ENCODE data around the gene CISD3. TPM values are rescaled to one million over a fixed set of nuclear protein-coding genes. Genes with fewer than 3 reads are reported as not detected.
"Not testable (repeated sequence)": the region's sequence is repeated elsewhere in the genome, so short reads cannot be mapped to it uniquely, and the experiment has no call there.

CISD3 gene
- total RNA-seq, 1 donor from 2014 or later = 2.0 TPM

DNA sequence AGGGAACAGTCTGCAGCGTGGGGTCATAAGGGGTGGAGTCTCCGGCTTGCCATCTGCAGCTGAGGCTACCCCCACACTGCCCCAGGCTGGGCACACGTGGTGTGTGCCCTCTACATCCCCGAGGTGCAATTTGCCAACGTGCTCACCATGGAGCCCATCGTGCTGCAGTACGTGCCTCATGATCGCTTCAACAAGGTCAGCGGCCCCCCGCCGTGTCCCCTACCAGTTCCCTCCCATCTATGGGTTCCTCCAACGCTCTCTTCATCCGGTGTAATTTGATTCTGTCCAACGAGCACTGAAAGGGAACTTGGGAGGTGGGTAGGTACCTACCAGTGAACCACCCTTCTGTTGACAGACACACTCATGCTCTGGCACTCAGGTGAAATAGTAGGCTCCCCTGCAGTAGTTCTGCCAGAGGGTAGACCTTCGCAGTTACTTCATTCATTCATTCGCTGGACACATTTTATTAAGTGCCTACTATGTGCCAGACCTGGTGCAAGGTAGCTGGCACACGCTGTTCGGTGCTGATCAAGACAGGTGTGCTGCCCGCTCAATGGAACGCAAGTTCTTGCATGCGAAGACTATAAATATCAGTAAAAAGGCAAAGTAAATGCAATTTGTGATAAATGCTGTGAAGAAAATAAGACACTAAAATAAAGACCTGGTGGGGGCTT, 22.3 kb upstream of the CISD3 start:
- no peak for DNase-seq (ENCODE audit: low read depth)

DNA sequence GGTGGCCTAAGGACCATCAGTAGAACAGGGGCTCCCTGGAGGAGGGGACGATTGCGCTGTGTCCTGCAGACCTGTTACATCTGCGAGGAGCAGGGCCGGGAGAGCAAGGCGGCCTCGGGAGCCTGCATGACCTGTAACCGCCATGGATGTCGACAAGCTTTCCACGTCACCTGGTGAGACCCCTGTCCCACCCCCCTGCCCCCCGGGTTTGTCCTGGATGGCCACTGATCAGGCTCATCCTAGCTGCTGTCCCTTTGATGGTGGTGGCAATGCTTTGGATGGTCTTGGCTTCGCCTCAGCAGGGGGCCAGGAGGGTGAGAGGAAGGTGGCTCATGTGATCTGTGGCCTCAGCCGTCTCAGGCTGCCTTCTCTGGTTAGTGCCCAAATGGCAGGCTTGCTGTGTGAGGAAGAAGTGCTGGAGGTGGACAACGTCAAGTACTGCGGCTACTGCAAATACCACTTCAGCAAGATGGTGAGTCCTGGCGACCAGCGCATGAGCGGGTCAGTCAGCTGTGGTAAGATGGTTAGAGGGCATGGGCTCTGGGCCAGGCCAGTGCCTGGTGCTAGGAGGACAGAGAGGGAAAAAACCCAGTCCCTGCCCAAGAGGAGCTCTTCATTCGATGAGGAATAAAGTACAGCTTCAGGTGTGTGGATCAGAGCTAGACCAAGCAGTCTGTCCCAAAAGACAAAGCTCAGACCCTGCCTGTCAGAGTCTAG, 20.9 kb upstream of the CISD3 start:
- DNase-seq (ENCODE audit: low read depth) = no peak

DNA sequence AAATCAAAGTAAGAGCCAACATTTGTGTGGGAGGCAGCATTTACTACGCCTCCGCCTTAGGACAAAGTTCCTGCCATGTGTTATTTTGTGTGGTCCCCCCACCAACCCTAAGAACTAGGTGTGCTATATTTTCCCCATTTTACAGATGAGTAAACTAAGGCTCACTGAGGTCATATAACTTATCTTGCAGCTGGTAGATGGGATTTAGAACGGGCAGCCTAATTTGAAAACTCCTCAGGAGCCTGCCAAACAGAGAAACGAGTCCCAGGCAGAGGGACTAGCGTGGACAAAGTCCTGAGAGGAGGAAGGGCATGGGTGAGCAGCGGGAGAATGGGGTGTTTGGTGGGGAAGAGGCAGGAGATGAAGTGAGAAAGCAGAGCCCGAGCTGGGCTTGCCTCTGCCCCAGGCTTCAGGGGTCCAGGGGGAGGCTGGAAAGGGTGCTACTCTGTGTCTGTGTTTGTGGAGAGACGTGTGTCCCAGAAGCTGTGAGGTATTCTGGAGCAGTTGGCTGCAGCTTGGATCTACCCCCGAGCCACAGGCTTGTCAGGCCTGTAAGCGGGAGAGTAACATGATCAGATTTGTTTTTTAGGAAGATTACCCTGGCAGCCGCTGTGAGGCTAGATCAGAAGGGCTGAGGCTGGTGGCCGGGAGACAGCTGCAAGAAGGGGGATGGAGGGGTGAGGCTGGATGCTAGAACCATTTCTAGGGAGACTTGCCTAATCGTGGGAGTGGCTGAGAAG, 20.1 kb upstream of the CISD3 start:
- no peak for DNase-seq (ENCODE audit: low read depth)

DNA sequence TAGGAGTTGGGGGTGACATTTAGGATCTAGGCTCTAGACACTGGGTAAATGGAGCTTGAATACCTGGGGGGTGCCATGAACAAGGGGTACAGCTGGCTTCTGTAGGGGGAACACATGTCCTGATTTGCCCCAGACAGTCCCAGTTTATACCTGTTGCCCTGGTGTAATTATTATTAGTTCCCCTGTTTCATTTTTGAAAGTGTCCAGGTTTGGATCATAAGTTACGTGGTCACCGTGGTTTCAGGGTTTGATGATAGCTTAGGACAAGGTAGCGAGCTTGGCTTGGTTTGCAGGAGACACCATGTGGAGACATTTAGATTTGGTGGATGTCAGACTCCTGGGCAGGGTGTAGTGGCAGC, 19.6 kb upstream of the CISD3 start:
- no peak for DNase-seq (ENCODE audit: low read depth)

DNA sequence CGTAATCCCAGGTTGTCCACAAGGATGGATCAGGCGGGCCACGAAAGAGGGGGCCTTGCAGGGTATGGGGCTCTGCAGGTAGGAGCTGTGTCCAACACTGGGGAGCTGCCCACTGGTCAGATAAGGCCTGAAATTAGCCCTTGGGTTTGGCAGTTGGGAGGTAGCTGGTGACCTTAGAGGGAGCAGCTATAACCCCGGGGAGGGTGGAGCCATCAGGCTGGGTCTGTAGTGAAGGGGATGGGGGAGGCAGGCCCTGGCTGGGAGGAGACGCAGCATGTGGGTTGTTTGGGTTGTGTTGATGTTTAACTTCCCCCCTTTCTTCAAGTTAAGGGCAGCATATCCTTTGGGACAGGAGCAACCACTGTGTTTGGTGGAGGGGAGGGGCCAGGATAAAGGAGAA, 19.2 kb upstream of the CISD3 start:
- no peak for DNase-seq (ENCODE audit: low read depth)

DNA sequence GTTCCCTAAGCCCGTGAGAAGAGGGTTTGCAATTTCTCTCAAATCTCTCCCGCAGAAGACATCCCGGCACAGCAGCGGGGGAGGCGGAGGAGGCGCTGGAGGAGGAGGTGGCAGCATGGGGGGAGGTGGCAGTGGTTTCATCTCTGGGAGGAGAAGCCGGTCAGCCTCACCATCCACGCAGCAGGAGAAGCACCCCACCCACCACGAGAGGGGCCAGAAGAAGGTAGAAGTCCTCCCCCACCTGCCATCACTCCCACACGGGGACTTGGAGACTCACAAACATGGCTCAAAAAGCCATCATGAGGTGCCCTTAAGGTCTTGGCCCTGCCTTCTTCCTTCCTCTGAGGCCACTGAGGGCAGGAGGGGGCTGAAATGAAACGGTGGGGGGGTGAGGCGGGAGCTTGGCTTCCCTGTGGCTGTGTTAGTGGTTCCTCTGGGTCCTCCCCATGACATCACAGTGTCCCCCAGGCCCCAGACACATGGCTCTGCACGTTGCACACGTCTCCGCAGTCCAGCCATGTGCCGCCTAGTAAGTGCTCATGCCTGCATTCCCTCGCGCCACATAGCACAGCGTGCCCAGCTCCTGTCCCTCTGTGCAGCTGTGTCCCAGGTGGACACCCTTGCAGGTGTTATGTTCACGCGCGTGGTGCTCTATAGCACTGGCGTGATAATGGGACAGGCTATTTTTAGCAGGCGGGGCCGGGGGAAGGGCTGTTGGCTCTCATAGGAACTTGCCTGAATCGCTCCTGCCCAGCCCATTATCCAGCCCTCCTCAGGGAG, 18.2 kb upstream of the CISD3 start:
- DNase-seq (ENCODE audit: low read depth) = no peak

DNA sequence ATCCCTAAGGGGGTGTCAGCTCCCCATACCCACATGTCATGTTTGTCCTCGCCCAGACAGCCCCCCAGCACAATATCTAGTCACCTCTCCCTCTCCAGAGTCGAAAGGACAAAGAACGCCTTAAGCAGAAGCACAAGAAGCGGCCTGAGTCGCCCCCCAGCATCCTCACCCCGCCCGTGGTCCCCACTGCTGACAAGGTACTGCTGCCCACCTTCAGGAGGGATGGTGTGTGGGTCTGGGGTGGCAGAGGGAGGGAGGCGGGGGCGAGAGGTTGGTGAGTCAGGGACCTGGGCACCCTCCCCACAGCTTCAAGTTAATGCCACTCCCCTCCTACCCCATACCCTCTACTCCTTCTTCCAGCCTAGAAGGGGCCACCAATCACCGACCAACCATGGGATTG, 17.5 kb upstream of the CISD3 start:
- no peak for DNase-seq (ENCODE audit: low read depth)

DNA sequence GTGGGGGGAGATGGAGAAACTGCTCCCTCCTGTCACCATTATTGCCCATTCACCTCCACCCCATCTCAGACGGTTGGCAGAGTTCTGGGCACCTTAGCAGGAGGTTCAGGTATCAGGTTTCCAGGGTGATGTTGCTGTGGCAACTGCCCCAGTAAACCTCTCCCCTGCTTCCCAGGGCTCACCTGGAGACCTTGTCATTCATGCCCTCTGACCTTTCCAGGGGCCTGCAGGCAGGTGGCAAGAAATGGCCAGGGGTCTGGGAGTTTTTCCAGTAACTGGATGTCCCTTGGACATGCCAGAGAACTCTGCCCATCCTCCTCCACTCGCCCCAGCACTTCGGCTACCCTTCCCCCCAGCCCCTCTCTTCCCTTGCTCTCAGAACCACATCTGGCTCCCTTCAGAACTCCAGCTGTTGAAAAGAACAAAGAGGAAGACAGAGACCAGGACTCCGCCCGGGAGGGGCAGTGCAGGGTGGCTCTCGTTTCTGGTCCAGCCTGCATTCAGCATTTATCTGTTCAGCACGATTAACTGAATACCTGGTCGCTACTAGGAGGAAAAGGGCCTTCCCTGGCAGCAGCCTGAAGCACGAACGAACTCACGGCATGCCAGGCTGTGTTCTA, 16.6 kb upstream of the CISD3 start:
- no peak for DNase-seq (ENCODE audit: low read depth)

DNA sequence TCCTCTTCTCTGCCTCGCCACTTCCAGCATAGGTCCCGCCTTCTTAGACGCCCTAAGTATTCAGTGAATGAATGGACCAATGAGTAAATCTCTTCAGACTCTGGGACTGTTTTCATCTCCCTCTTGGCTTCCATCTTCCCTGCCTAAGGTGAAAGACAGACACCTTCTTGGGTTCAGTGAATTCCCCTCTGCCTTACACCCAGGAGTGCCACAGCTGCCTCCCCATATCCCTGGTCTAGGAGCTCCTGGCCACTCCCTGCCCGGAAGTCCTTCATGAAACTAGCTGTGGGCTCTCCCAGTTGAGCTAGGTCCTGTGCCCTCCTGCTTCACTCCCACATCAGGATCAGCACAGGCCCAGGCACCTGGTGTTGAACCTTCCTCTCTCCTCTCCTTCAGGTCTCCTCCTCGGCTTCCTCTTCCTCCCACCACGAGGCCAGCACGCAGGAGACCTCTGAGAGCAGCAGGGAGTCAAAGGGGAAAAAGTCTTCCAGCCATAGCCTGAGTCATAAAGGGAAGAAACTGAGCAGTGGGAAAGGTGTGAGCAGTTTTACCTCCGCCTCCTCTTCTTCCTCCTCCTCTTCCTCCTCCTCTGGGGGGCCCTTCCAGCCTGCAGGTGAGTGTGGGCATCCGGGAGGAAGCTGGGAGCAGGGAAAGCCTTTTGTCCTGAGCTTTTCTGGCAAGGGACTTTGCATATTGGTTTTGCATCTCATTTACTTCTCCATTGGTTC, 14.8 kb upstream of the CISD3 start:
- no peak for DNase-seq (ENCODE audit: low read depth)

DNA sequence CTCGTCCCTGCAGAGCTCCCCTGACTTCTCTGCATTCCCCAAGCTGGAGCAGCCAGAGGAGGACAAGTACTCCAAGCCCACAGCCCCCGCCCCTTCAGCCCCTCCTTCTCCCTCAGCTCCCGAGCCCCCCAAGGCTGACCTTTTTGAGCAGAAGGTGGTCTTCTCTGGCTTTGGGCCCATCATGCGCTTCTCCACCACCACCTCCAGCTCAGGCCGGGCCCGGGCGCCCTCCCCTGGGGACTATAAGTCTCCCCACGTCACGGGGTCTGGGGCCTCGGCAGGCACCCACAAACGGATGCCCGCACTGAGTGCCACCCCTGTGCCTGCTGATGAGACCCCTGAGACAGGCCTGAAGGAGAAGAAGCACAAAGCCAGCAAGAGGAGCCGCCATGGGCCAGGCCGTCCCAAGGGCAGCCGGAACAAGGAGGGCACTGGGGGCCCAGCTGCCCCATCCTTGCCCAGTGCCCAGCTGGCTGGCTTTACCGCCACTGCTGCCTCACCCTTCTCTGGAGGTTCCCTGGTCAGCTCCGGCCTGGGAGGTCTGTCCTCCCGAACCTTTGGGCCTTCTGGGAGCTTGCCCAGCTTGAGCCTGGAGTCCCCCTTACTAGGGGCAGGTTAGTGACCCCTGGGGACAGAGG, 13.7 kb upstream of the CISD3 start:
- no peak for DNase-seq (ENCODE audit: low read depth)

DNA sequence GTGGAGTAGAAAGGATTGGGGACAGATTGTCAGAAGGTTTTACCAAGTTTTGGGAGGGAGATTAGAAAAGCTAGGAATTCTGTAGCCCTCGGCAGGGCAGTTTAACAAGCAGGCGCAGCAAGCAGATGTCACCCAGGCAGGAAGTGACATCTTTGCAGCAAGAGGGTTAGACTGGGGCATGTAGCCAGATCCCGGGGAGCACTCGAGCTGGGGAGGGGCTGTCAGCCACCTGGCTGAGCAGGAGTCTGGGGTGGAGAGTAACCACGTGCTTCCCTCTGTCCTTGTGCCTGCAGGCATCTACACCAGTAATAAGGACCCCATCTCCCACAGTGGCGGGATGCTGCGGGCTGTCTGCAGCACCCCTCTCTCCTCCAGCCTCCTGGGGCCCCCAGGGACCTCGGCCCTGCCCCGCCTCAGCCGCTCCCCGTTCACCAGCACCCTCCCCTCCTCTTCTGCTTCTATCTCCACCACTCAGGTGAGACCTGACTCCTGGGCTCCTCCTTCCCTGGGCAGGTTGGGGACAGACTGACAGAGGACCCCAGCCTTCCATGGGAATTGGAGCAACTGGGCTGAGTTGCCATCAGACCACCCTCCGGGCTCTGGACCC, 12.9 kb upstream of the CISD3 start:
- no peak for DNase-seq (ENCODE audit: low read depth)

DNA sequence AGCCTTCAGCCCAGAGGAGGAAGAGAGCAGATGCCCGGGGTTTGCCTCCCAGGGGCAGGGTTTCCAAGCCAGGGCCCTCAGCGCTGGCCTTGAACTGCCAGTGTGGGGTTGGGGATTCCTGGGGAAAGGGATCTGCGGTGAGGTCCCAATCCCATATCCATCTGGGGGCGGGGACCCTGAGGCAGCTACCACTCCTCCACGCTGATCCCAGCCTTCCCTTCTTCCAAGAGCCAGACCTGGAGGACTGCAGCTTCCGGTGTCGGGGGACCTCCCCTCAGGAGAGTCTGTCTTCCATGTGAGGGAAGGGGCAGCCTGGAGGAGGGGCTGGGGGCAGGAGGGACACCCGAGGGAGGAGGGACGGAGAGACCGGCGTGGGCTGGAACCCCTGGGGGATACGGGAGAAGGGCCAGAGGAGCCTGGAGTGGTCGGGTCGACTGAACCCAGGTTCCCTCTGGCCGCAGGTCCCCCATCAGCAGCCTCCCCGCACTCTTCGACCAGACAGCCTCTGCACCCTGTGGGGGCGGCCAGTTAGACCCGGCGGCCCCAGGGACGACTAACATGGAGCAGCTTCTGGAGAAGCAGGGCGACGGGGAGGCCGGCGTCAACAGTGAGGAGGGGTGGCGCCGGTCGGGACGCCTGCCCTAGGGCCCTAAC, 10.7 kb upstream of the CISD3 start:
- DNase-seq (ENCODE audit: low read depth) = no peak

DNA sequence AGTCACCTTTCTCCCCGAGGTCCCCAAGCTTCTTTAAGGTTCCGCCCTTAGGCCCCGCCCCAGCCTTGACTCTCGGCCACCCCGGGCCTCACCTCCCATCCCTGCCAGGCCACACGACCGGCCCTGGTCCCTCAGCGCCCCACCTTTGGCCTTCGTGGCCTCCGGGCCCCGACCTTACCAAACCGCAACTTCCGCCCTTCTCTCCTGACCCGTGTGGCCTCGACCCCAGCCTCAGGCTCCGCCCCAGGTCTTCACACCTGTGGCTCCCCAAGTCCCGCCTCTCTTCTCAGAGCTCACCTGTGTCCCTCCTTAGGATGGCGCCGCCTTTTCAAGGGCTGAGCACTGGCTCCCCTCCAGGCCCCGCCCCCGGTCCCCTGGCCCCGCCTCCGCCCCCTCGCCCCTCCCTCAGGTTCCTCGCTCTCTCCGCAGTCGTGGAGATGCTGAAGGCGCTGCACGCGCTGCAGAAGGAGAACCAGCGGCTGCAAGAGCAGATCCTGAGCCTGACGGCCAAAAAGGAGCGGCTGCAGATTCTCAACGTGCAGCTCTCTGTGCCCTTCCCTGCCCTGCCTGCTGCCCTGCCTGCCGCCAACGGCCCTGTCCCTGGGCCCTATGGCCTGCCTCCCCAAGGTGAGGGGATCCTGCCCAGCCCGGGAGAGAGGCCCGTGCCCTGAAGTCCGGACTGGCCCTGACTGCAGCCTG, 10.0 kb upstream of the CISD3 start:
- no peak for DNase-seq (ENCODE audit: low read depth)

DNA sequence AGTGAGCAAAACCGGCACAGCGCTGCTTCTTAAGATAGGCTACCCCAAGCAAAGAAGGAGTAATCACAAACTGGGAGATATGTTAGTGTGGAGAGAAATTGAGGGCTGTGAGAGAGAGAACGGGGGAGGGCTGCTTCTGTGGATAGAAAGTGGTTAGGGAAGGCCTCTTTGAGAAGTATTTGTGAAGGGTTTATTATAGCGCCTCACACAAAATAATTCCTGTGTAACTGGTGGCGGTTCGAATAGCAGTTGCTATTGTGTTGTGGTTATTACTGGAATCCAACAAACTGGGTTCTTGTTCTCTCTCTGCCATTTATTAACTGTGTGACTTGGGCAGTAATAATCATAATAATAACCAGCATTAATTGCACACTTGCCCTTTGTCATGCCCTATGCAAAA, 9.2 kb upstream of the CISD3 start:
- DNase-seq (ENCODE audit: low read depth) = no peak

DNA sequence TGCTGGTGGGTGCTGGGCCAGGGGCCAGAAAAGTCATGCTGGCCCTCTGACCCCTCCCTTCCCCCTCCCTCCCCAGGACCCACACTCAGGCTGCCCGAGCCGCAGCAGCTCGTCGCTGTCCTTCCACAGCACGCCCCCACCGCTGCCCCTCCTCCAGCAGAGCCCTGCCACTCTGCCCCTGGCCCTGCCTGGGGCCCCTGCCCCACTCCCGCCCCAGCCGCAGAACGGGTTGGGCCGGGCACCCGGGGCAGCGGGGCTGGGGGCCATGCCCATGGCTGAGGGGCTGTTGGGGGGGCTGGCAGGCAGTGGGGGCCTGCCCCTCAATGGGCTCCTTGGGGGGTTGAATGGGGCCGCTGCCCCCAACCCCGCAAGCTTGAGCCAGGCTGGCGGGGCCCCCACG, 8.3 kb upstream of the CISD3 start:
- no peak for DNase-seq (ENCODE audit: low read depth)

DNA sequence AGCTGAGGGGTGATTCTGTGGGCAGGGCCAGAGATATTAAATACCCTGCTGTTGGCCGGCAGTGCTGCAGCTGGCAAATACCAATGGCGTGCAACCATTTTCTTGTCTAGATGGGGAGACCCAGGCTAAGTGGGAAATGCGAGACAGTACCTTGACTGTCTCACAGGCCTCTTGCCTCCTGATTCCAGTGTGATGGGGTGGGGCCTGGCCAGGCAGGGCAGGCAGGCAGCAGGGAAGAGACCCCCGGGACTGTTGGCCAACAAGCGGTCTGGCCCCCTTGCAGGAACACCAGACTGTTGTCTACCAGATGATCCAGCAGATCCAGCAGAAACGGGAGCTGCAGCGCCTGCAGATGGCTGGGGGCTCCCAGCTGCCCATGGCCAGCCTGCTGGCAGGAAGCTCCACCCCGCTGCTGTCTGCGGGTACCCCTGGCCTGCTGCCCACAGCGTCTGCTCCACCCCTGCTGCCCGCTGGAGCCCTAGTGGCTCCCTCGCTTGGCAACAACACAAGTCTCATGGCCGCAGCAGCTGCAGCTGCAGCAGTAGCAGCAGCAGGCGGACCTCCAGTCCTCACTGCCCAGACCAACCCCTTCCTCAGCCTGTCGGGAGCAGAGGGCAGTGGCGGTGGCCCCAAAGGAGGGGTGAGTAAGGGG, 5.7 kb upstream of the CISD3 start:
- DNase-seq (ENCODE audit: low read depth) = no peak

DNA sequence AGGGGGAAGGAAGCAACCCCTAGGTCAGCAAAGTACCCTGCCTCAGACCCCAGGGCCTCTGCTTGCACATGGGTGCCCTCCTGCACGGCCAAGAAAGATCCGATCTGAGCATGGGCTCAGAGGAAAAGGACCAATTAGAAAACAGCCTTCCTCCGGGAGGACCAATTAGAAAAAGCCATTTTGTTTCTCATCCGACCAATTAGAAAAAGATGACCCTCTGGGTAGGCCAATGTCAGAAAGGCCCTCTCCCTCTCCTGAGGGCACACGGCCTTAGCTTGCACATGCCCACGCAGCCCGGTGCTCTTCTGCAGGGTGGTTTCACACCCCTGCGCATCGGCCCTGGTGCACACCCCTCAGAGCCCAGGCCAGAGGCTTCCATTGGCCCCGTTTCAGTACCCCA, 5.1 kb upstream of the CISD3 start:
- DNase-seq (ENCODE audit: low read depth) = no peak

DNA sequence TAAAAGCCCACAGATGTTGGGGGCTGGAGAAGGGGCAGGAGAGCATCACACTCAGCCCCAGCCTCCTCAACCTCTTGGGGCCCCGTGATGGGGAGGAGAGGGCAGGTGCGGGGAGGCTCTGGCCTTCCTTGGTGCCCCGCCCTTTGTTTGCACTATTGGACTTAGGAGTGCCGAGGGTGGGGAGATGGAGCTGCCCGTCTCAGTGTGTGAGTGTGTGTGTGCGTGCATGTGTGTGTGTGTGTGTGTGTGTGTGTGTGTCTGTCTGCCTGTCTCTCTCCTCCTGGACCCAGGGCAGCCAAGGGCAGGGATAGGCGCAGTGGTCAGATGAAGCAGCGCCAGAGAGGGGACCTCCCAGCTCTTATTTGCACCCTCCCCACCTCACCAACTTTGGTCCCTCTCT, 4.0 kb upstream of the CISD3 start:
- not testable (repeated sequence) for DNase-seq (ENCODE audit: low read depth)

DNA sequence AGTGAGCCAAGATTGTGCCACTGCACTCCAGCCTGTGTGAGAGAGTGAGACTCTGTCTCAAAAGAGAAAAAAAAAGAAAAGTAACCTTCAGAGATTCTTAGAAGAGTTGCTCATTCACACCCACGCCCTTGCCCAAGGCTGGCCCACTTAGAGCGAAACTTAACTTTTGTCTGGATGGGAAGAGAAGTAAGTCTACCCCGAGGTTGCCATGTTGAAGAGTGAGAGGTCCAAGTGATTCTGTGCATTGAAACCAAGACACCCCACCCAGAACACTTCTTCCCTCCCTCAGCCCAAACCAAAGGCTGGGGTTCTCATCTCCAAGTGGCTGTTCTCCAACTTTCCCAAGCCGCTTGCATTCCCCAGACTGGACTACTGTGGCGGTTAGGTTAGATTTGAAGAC, 2.4 kb upstream of the CISD3 start:
- DNase-seq (ENCODE audit: low read depth) = no peak

Measured in renal cortical epithelial cell (primary cell).